Fibroblast of skin of left quadriceps (primary cell): ENCODE data around the gene ERAP2.

Source experiments
- DNase-seq, 2 experiments: peaks; one replicate each; pipeline ENCODE4 v3.0.0-alpha.2; 2013; ENCODE audit warnings: low read depth in 2 of 2

Gene ERAP2

GRCh38 chr5:96962540-96962991 lies 86.3 kb downstream of the ERAP2 start:
- DNase-seq, result no peak

- DNase-seq, result peak; percentile 21 to 27
Observed at GRCh38 chr5:96963267-96963666, 87.0 kb downstream of the ERAP2 start.

GRCh38 chr5:96966801-96967200 lies 90.5 kb downstream of the ERAP2 start:
- DNase-seq, result no peak

- DNase-seq, result no peak
Observed at GRCh38 chr5:96967400-96967799, 91.1 kb downstream of the ERAP2 start.

- DNase-seq, result peak; percentile 34 to 40
Observed at GRCh38 chr5:96968074-96968473, 91.8 kb downstream of the ERAP2 start.

- no peak for DNase-seq
Observed at GRCh38 chr5:96968614-96969013, 92.3 kb downstream of the ERAP2 start.
